HEK293 (cell line): ENCODE results near the gene ZNF530.

ENCODE experiments used
- BCL11A ChIP-seq: fragments of 450-650 bp; formaldehyde crosslinking; IDR thresholded peaks from 2 replicates; pipeline ENCODE4 v1.5.1; 2016; ENCODE audit warnings: low read depth, missing biosample characterization, missing genetic modification characterization
- EGR2 ChIP-seq: fragments of 450-650 bp; formaldehyde crosslinking; IDR thresholded peaks from 2 replicates; pipeline ENCODE4 v1.5.1; 2016; ENCODE audit warnings: low read depth, missing biosample characterization, missing genetic modification characterization
- ELK4 ChIP-seq: IDR thresholded peaks from 2 replicates; pipeline ENCODE4 v1.6.1; 2011; ENCODE audit warnings: mild to moderate bottlenecking, low read depth, low read length, borderline replicate concordance
- GFI1B ChIP-seq: fragments of 450-650 bp; formaldehyde crosslinking; IDR thresholded peaks from 2 replicates; pipeline ENCODE4 v1.5.1; 2016; ENCODE audit warnings: missing biosample characterization, missing genetic modification characterization
- GLI2 ChIP-seq: fragments of 450-650 bp; formaldehyde crosslinking; IDR thresholded peaks from 2 replicates; pipeline ENCODE4; 2017; ENCODE audit warnings: missing biosample characterization, missing genetic modification characterization, low read depth, borderline replicate concordance
- INSM2 ChIP-seq: fragments of 450-650 bp; formaldehyde crosslinking; IDR thresholded peaks from 2 replicates; pipeline ENCODE4 v1.5.1; 2016; ENCODE audit warnings: missing biosample characterization, missing genetic modification characterization
- KLF10 ChIP-seq: fragments of 450-650 bp; IDR thresholded peaks from 2 replicates; pipeline ENCODE4 v1.5.1; 2018; ENCODE audit warnings: missing biosample characterization, mild to moderate bottlenecking, missing genetic modification characterization
- PBX3 ChIP-seq: sonication (generic); formaldehyde crosslinking; IDR thresholded peaks from 2 replicates; pipeline ENCODE4 v1.8.1; 2022; ENCODE audit warnings: mild to moderate bottlenecking, moderate library complexity, missing genetic modification reagents
- SP3 ChIP-seq: fragments of 450-650 bp; formaldehyde crosslinking; IDR thresholded peaks from 2 replicates; pipeline ENCODE4 v1.5.1; 2016; ENCODE audit warnings: missing biosample characterization, missing genetic modification characterization
- TCF7L2 ChIP-seq: IDR thresholded peaks from 2 replicates; pipeline ENCODE4 v1.6.1; 2011; ENCODE audit warnings: low read depth, mild to moderate bottlenecking, inconsistent platforms, low read length, moderate library complexity, borderline replicate concordance
- ZBTB11 ChIP-seq: fragments of 450-650 bp; formaldehyde crosslinking; conservative IDR thresholded peaks from 2 replicates; pipeline ENCODE4 v1.5.1; 2016; ENCODE audit warnings: low read depth, missing biosample characterization, missing genetic modification characterization
- ZBTB20 ChIP-seq: fragments of 450-650 bp; formaldehyde crosslinking; IDR thresholded peaks from 2 replicates; pipeline ENCODE4 v1.5.1; 2016; ENCODE audit warnings: missing biosample characterization, missing genetic modification characterization
- ZNF132 ChIP-seq: fragments of 450-650 bp; formaldehyde crosslinking; IDR thresholded peaks from 2 replicates; pipeline ENCODE4 v1.5.1; 2017; ENCODE audit warnings: missing biosample characterization, missing genetic modification characterization, borderline replicate concordance
- ZNF169 ChIP-seq: fragments of 450-650 bp; formaldehyde crosslinking; IDR thresholded peaks from 2 replicates; pipeline ENCODE4 v1.5.1; 2016; ENCODE audit warnings: missing biosample characterization, missing genetic modification characterization
- ZNF223 ChIP-seq: fragments of 450-650 bp; formaldehyde crosslinking; IDR thresholded peaks from 2 replicates; pipeline ENCODE4 v1.5.1; 2016; ENCODE audit warnings: missing biosample characterization, missing genetic modification characterization
- ZNF239 ChIP-seq: fragments of 450-650 bp; formaldehyde crosslinking; IDR thresholded peaks from 2 replicates; pipeline ENCODE4 v1.5.1; 2016; ENCODE audit warnings: missing biosample characterization, missing genetic modification characterization
- ZNF449 ChIP-seq: fragments of 450-650 bp; formaldehyde crosslinking; IDR thresholded peaks from 2 replicates; pipeline ENCODE4 v1.5.1; 2017; ENCODE audit warnings: missing biosample characterization, mild to moderate bottlenecking, missing genetic modification characterization, moderate library complexity
- ZNF518A ChIP-seq: fragments of 450-650 bp; formaldehyde crosslinking; conservative IDR thresholded peaks from 2 replicates; pipeline ENCODE4 v1.5.1; 2016; ENCODE audit warnings: low read depth, missing biosample characterization, missing genetic modification characterization
- ZNF600 ChIP-seq: fragments of 450-650 bp; formaldehyde crosslinking; IDR thresholded peaks from 2 replicates; pipeline ENCODE4 v1.5.1; 2016; ENCODE audit warnings: missing biosample characterization, missing genetic modification characterization
- ZNF639 ChIP-seq: fragments of 450-650 bp; formaldehyde crosslinking; IDR thresholded peaks from 2 replicates; pipeline ENCODE4 v1.5.1; 2016; ENCODE audit warnings: missing biosample characterization, missing genetic modification characterization
- ZNF701 ChIP-seq: fragments of 450-650 bp; formaldehyde crosslinking; IDR thresholded peaks from 2 replicates; pipeline ENCODE4 v1.5.1; 2016; ENCODE audit warnings: missing biosample characterization, missing genetic modification characterization
- ZNF768 ChIP-seq: fragments of 450-650 bp; formaldehyde crosslinking; IDR thresholded peaks from 2 replicates; pipeline ENCODE4 v1.5.1; 2018; ENCODE audit warnings: missing biosample characterization, mild to moderate bottlenecking, missing genetic modification characterization
- ZSCAN30 ChIP-seq: fragments of 450-650 bp; IDR thresholded peaks from 2 replicates; pipeline ENCODE4 v1.5.1; 2018; ENCODE audit warnings: missing biosample characterization, mild to moderate bottlenecking, missing genetic modification characterization, moderate library complexity

The ZNF530 gene

GRCh38 chr19:57578487-57579205 is 21.0 kb upstream of the ZNF530 start, which contains the start of gene ZNF416 (continued):
- TF ChIP-seq ZNF768 (no peak), INSM2 (no peak), ZNF132 (tag by site-specific recombination) (no peak), ZNF223 (tag by site-specific recombination) (no peak), ZNF169 (no peak), ZNF639 (tag by site-specific recombination) (no peak), ZNF239 (tag by site-specific recombination) (no peak), ELK4 (0 out of 2 replicates have a peak, but pooled peaks have one; percentile 44), EGR2 (tag by site-specific recombination) (peak; percentile 44; the same call in 1 of the 2 replicates), BCL11A (tag by site-specific recombination) (no peak), ZBTB20 (tag by site-specific recombination) (peak; percentile 81), PBX3 (CRISPR knock-in tag) (peak; percentile 65; the same call in 1 of the 2 replicates), ZBTB11 (tag by site-specific recombination) (peak; percentile 93), ZNF518A (peak; percentile 88), KLF10 (tag by site-specific recombination) (no peak), ZNF449 (tag by site-specific recombination) (no peak), ZNF600 (no peak), ZSCAN30 (tag by site-specific recombination) (peak; percentile 61; the same call in 1 of the 2 replicates), TCF7L2 (no peak), ZNF701 (no peak), GLI2 (tag by site-specific recombination) (no peak), SP3 (peak; percentile 26; the same call in 1 of the 2 replicates), GFI1B (tag by site-specific recombination) (no peak)
